ENCODE data around the gene ASB13.

DNA sequence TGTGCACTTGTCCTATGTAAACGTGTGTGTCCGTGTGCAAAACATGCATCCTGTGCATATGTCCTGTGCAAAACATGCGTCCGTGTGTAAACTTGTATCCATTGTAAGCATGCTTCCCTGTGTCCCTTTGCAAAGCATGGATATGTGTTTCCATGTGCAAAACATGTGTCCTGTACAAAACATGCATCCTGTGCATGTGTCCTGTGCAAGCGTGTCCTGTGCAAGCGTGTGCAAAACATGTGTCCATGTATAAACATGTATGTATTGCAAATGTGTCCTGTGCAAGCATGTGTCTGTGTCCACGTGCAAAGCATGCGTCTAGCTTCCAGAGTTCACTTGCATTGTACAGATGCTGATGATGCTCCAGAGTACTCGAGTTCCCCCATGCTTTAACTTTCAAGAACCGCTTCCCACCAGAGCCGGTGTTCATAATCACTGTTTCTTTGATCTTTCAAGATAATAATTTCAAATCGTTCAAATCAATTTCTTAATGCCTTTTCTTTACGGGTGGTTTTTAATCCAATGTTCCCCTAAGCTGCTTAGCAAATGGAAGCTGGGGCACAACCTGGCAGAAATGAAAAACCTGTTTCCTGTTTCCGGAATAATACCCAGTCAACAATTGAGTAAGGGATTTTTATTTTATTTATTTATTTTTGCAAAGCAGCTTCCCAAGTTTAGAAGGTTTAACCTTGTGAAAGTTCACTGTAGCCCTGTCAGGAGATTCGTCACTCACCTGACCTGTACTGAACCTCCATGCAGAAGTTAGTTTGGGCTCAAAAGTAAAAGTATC, 641 bp upstream of the ASB13 start:
- TF ChIP-seq, protein P1, sequence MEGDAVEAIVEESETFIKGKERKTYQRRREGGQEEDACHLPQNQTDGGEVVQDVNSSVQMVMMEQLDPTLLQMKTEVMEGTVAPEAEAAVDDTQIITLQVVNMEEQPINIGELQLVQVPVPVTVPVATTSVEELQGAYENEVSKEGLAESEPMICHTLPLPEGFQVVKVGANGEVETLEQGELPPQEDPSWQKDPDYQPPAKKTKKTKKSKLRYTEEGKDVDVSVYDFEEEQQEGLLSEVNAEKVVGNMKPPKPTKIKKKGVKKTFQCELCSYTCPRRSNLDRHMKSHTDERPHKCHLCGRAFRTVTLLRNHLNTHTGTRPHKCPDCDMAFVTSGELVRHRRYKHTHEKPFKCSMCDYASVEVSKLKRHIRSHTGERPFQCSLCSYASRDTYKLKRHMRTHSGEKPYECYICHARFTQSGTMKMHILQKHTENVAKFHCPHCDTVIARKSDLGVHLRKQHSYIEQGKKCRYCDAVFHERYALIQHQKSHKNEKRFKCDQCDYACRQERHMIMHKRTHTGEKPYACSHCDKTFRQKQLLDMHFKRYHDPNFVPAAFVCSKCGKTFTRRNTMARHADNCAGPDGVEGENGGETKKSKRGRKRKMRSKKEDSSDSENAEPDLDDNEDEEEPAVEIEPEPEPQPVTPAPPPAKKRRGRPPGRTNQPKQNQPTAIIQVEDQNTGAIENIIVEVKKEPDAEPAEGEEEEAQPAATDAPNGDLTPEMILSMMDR (IDR thresholded peaks at IDR 0.05; ENCODE audit: low read length) = no peak
- TF ChIP-seq EZH2 (optimal IDR thresholded peaks at IDR 0.05; ENCODE audit: low read depth, low read length) = no peak
